ENCODE results near the gene LRCH1. TPM values are rescaled to one million over a fixed set of nuclear protein-coding genes. Genes with fewer than 3 reads are reported as not detected.
"Not testable (repeated sequence)": the region's sequence is repeated elsewhere in the genome, so short reads cannot be mapped to it uniquely, and the experiment has no call there.

The LRCH1 gene, protein sequence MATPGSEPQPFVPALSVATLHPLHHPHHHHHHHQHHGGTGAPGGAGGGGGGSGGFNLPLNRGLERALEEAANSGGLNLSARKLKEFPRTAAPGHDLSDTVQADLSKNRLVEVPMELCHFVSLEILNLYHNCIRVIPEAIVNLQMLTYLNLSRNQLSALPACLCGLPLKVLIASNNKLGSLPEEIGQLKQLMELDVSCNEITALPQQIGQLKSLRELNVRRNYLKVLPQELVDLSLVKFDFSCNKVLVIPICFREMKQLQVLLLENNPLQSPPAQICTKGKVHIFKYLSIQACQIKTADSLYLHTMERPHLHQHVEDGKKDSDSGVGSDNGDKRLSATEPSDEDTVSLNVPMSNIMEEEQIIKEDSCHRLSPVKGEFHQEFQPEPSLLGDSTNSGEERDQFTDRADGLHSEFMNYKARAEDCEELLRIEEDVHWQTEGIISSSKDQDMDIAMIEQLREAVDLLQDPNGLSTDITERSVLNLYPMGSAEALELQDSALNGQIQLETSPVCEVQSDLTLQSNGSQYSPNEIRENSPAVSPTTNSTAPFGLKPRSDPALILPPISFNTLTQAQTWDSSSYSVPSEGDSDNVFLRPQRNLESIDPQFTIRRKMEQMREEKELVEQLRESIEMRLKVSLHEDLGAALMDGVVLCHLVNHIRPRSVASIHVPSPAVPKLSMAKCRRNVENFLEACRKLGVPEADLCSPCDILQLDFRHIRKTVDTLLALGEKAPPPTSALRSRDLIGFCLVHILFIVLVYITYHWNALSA
- 10.8 TPM for polyA plus RNA-seq (2013, experiment 1 of 2; ENCODE audit: insufficient read length)
- polyA plus RNA-seq (2013, experiment 2 of 2; ENCODE audit: insufficient read length), result 11.1 TPM

- peak; percentile 95 for DNase-seq
Measured at GRCh38 chr13:46552889-46553520, at the start of gene LRCH1. Gene LRCH1, plus strand, starts transcription at chr13:46553170. Its CDS starts 227 bp downstream, at chr13:46553397.

DNA sequence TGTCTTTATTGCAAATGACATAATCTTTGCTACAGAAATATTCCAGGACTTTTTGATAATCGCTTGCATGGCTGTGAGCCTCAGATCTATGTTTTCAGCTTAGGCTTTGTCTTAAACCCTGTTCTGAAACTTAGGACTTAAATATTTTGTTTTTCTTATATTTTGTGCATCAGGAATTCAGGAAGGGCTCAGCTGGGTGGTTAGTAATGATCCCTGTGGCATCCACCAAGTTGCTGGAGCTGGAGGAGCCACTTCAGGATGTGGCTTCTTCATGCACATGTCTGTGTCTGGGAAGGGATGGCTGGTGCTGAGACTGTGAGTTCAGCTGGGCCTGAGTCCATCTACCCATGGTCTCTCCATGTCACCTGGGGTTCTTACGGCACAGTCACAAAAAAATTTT, 48.9 kb upstream of the LRCH1 start:
- no peak for DNase-seq

DNA sequence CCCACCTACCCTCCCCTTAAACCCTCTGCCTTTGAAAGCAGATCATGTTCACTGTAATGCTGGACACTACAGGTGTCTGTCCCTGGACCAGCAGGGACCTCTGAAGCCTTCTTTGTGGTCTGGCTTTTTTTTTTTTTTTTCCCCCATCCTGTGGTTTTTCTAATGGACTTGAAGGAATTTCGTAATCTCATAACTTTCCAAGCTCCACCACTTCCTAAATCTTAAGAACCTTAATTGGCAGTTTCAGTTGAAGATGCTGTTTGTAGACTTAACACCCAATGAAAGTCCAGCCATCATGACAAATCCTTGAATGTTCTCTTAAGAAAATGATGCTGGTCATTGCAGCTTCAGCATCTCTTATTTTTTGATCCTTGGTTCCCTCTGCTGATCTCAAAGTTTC, 45.0 kb upstream of the LRCH1 start:
- DNase-seq, result peak; percentile 20

GRCh38 chr13:46509981-46510380, 43.0 kb upstream of the LRCH1 start:
- no peak for DNase-seq

GRCh38 chr13:46515803-46516202, 37.2 kb upstream of the LRCH1 start:
- DNase-seq, result peak; percentile 43

DNA sequence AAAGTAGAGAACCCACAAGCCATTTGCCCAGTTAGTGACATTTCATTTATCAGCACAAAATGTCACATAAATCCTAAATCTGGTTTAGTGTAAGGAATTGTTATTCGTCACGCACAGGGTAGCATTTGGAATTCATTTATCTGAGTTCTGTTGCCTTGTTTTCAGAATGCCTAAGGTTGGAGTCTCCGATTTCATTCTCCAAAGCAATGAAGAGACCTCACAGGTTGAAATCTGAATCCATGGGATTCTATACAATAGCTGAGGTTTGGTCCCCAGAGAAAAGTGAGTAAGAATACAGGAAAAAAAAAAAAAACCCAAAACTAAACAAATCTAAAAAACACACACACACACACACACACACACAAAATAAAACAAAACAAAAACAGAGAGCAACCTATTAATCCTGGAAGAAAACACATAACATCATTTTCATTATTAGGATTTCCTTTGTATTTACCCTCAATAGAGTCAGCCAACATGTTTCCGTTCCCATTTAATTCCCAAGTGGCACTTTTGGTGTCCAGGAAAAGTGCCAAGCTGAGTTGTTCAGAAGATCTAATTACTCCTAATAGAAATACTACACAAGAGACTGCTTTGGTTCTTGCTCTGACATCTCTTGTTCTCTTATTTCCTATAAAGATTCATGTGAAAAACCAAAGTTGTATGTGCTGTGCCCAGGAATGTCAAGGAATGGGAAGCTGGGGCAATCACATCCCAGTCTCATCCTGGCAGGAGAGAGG, 36.2 kb upstream of the LRCH1 start:
- peak; percentile 83 for DNase-seq

DNA sequence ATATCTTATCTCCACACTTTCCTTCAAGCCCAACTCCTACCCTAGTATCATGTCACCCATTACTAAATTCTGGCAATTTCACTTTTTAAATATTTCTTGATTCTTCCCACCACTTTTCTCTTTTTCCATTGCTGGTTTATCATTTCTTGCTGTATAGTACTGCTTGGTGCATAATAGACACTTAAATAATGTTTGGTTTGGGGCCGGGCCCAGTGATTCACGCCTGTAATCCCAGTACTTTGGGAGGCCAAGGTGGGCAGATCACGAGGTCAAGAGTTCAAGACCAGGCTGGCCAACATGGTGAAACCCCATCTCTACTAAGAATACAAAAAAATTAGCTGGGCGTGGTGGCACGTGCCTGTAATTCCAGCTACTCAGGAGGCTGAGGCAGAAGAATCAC, 35.2 kb upstream of the LRCH1 start:
- DNase-seq, result not testable (repeated sequence)

- no peak for DNase-seq
Measured at GRCh38 chr13:46519182-46519581, 33.8 kb upstream of the LRCH1 start.

- DNase-seq, result no peak
Measured at GRCh38 chr13:46520166-46520565, 32.8 kb upstream of the LRCH1 start.

DNA sequence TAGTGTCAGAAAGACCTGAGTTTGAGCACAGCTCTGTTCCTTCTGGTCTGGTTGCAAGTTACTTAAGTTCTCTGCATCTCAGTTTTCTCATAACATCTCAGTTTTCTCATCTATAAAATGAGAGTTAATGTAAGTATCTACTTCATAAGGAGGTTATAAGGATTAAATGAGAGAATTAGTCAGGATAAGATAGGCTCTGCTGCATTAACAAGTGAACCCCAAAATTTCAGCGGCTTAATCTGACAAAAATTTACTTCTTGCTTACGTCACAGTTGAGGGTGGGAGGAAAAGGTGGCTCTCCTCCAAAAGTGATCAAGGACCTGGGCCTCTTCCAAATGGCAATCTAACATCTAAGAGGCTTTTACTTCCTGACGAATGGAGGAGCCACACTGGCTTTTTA, 31.5 kb upstream of the LRCH1 start:
- DNase-seq, result no peak

- no peak for DNase-seq
Measured at GRCh38 chr13:46521921-46522747, 30.8 kb upstream of the LRCH1 start.

GRCh38 chr13:46522748-46523030, 30.3 kb upstream of the LRCH1 start:
- no peak for DNase-seq

DNA sequence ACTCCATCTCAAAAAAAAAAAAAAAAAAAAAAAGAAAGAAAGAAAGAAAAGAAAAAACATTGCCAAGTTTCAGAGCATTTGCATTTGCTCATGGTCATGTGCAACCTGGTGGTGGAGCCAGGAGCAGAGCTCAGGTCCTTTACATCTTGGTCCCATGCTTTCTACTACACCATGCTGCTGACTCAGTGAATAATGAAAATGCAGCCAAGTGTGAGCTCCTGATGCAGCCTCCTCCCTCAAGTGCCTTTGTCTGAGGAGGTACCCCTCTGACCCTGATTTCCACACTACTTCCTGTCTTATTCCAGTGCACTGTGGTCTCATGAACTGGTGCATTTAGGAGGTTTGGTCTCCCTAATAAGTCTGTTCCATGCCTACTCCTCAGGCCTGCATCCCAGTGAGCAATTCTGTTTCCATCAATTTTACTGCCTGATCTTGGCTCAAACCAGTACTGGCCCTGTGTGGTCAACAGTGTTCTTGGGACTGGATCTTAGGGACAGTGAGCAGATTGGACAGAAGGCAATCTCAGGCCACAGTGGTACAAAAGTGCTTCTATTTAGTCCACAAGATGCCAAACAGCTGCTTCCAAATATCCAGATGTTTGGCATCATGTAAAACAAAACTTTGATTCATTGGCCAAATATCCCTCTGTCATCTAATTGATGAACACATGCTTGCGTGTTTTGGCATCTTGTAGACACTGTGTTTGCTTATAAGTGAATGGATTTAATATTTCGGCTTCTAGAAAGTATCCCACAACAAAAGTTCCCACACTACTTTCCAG, 28.8 kb upstream of the LRCH1 start:
- DNase-seq, result peak; percentile 24

DNA sequence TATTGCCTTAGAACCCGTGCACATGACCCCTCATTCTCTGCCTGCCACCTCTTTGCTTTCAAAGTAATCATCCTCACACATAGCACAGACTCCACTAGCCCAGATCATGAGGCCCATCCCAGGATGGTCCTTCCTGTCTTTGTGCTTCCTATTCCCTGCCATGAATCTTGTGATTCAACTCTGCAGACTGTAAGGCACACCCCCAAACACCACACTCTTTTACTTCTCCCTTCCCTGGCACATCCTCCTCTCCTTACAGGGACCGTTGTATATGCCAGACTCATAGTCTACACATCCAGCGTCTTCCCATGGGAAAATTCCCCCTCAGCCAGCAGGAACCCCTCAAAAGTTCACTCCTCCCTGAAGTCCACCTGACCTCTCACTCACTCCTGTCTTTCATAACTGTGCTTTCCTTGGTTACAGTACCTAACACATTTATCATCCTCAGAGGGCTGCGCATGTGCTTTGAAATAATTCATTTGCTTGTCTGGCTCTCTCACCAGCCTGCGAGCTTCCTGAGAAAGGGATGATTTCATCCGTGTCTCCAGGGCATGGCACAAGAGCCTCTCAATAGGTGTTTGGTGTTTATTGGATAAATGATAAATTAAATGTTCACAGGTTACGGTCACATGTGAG, 26.8 kb upstream of the LRCH1 start:
- DNase-seq, result no peak

- DNase-seq, result no peak
Measured at GRCh38 chr13:46526740-46527139, 26.2 kb upstream of the LRCH1 start.

- no peak for DNase-seq
Measured at GRCh38 chr13:46527237-46527636, 25.7 kb upstream of the LRCH1 start.

GRCh38 chr13:46529216-46529919, 23.6 kb upstream of the LRCH1 start:
- no peak for DNase-seq

DNA sequence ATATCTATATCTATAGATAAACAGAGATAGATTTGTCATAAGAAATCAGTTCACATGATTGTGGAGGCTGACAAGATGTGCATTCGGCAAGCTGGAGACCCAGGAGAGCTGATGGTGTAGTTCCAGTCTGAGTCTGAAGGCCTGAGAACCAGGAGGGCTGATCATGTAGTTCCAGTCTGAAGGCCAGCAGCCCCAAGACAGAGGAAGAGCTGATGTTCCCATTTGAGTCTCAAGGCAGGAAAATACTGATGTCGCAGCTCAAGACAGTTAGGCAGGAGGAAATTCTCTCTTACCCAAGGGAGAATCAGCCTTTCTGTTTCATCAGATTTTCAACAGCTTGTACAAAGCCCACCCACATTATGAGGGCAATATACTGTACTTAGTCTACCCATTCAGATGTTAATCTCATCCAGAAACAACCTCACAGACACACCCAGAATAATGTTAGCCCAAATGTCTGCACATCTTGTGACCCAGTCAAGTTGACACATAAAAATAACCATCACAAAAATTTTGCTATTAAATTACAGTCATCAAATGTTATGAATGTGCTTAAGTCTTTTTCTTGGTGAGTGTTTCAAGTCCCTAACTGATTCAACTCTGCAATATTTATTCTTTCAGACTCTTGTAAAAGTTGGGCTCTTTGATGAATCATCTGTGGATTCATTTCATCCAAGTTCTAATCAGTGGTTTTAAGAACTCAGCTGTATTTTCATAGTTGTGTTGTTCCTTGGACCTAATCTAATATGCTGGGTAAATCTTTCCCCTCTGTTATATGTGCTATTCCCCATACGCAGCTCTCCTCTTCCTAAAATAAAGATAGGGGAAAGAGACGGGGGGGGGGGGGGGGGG, 22.7 kb upstream of the LRCH1 start:
- DNase-seq, result peak; percentile 59

DNA sequence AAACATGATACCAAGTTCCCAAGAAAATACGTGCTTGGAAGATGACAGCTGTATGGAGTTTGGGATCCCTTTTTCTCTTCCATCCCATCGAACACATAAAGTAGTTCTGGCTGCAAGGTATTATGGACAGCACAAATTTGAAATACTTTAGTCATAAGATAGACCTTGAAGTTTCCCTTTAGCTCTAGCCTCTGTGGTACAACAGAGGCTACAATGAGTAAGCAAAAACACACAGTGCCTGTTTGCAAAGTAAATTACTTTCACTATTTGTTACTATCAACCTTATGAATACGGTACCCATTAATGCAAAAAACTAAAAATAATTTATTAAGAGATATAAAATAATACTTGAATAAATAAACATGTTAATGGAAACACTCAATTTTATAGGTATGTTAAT, 21.0 kb upstream of the LRCH1 start:
- DNase-seq, result no peak

Measured in fibroblast of skin of scalp (primary cell).